Fibroblast of skin of abdomen (primary cell): ENCODE data around the gene MRPL10.

Source experiments
- DNase-seq: peaks from one replicate; pipeline ENCODE4 v3.0.0-alpha.2; 2013

The MRPL10 gene

GRCh38 chr17:47857551-47858455 is 26.5 kb upstream of the MRPL10 start:
- DNase-seq: no peak

GRCh38 chr17:47856830-47857229 is 25.5 kb upstream of the MRPL10 start:
- no peak for DNase-seq

- DNase-seq: no peak
These were observed 24.4 kb upstream of the MRPL10 start for GRCh38 chr17:47855737-47856136.

- DNase-seq: no peak
These were observed 22.3 kb upstream of the MRPL10 start for GRCh38 chr17:47853616-47854015.

- no peak for DNase-seq
These were observed 21.0 kb upstream of the MRPL10 start for GRCh38 chr17:47852113-47852949.

GRCh38 chr17:47851764-47852112 is 20.4 kb upstream of the MRPL10 start:
- DNase-seq: no peak

- DNase-seq: peak; percentile 44
These were observed 19.6 kb upstream of the MRPL10 start, which contains the start of gene SP6 for GRCh38 chr17:47850692-47851573. TSS of gene SP6 (minus strand) at chr17:47851163. CDS start at chr17:47848429, 2,734 bp downstream.

- DNase-seq: no peak
These were observed 19.0 kb upstream of the MRPL10 start for GRCh38 chr17:47850373-47850691.

GRCh38 chr17:47848198-47848513 is 16.8 kb upstream of the MRPL10 start:
- DNase-seq: no peak

GRCh38 chr17:47847341-47848197 is 16.2 kb upstream of the MRPL10 start:
- DNase-seq: no peak

- DNase-seq: no peak
These were observed 15.5 kb upstream of the MRPL10 start for GRCh38 chr17:47846716-47847340.

- DNase-seq: no peak
These were observed 14.4 kb upstream of the MRPL10 start for GRCh38 chr17:47845716-47846075.

- peak; percentile 18 for DNase-seq
These were observed 13.7 kb upstream of the MRPL10 start for GRCh38 chr17:47844814-47845715.

GRCh38 chr17:47844227-47844626 is 12.9 kb upstream of the MRPL10 start:
- peak; percentile 12 for DNase-seq

GRCh38 chr17:47843391-47843730 is 12.0 kb upstream of the MRPL10 start:
- no peak for DNase-seq

- DNase-seq: no peak
These were observed 10.3 kb upstream of the MRPL10 start for GRCh38 chr17:47841488-47842291.

- DNase-seq: peak; percentile 78
These were observed 9.6 kb upstream of the MRPL10 start, which contains the start of gene SCRN2 for GRCh38 chr17:47840742-47841487. TSS of gene SCRN2 (minus strand) at chr17:47841273. CDS start at chr17:47840843, 430 bp downstream.

- DNase-seq: no peak
These were observed 8.8 kb upstream of the MRPL10 start for GRCh38 chr17:47840001-47840741.
